ENCODE measurements around the gene ABLIM2.
"Not testable (repeated sequence)": the region's sequence is repeated elsewhere in the genome, so short reads cannot be mapped to it uniquely, and the experiment has no call there.

ABLIM2 gene

DNA sequence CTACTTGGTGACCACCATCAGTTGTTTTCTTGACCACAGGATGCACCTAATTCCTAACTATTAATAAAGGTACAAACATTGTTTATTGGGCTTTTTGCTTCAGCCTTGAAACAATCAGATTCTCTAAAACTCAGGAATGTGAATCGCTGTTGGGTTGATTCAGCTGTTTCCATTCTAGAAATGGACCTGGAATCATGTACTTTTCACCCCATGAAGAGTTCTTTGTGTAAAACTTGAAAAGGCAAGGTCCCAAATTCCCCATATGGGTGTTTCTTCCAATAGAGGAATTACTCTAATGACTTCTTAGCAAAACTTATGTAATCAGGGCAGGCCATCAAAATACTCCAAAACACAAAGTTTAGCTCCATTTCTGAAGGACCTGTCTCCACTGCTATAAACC, 226.3 kb downstream of the ABLIM2 start:
- DNase-seq (ENCODE audit: low read depth): no peak

DNA sequence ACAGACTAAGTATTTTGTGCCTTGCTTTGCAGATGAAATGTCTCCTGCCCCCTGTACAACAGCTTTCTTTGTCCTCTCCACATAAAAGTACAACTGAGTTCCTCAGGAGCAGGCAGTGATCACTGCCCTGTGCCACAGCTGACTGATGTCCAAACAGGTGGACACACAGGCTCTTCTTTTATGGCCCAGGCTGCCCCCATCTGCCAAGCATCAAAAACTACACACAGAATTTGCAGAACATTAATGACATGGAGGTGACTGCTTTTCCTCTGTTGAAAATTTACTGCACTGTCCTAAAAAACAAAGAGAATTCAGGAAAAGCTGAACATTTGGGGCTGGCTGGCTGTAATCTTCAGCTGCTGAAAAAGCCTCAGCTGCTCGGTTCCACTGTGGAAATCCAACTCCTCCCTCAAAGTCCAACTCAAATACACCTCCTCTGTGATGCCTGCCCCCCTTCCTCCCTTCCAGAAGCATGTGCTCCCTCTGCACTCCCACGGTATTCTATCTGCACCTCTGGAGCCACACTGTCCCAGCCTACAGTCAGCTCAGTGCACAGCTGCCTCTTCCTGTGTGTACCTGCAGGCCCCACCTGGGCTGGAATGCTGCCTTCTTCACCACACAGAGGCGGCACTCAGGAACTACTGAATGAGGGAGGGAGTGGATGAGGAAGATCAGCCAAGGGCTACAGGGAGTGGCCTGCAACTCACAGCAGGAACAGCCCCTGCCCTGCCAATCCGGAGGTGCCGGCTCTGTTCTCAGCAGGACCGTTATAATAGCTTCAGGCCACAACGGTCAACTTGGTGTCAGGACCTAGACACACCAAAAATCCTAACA, 229.3 kb downstream of the ABLIM2 start:
- peak; percentile 33 for DNase-seq (ENCODE audit: low read depth)

DNA sequence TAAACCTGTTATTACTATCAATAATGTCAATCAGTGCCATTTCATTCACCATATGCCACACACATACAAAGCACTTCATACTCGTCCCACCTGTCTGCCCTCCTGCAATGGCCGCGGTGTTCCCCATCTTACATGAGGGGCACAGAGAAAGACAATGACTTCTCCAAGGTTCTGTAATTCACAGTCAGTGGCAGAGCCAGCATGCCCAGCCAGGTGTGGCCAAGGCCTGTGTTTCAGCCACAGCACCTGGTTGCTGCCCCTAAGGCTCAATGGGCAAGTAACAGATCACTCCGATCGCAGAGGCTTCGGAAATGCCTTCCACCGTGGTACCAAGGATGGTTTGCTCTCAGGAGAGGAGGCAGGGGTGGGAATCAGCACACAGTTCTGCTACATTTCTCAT, 229.9 kb downstream of the ABLIM2 start:
- no peak for DNase-seq (ENCODE audit: low read depth)

DNA sequence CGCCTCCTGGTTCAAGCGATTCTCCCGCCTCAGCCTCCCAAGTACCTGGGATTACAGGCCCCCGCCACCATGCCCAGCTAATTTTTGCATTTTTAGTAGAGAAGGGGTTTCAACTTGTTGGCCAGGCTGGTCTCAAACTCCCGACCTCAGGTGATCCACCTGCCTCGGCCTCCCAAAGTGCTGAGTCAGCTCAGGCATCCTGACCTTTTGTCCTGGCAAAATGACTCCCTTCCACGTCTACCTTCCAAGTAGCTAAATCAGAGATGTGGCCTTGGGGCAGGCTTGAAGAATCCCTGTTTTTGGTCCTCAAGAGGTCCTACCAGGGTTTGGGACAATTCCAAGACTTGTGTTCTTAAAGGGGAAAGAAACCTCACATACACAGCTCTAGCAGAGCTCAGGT, 231.8 kb downstream of the ABLIM2 start:
- no peak for DNase-seq (ENCODE audit: low read depth)

DNA sequence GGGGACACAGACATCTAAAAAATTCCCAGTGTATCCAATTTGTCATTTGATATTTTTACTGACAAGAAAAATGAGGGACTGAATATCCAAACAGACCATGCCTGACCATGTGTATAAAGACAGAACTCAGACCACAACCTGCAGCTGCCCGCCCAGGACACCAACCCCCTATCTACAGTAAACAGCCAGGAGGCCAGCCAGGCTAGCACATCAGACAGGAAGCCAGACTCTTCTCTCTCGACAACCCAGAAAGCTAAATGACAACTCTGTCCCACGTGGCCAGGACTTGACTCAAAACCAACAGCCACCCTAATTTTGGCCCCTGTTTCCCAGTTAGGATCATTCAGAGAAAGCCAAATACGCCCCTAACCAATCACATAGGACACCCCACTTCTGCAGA, 234.0 kb downstream of the ABLIM2 start:
- no peak for DNase-seq (ENCODE audit: low read depth)

DNA sequence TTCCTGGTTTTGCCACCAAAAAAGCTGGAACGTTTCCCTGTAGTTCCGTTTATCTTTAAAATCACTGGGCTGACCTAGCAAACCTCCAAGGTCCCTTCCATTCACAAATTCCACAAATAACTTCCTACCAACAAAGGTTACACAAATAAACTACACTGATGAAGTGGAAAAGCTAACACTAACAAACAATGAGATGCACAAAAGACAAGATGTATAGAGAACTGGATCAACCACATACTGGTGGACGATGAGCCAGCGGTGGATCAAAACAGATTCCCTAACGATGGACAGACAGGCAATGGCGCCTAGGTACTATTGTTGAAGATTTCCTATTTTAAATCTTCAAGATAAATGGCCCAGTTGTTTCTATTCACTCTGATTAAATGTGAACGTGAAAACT, 234.4 kb downstream of the ABLIM2 start:
- DNase-seq (ENCODE audit: low read depth): no peak

DNA sequence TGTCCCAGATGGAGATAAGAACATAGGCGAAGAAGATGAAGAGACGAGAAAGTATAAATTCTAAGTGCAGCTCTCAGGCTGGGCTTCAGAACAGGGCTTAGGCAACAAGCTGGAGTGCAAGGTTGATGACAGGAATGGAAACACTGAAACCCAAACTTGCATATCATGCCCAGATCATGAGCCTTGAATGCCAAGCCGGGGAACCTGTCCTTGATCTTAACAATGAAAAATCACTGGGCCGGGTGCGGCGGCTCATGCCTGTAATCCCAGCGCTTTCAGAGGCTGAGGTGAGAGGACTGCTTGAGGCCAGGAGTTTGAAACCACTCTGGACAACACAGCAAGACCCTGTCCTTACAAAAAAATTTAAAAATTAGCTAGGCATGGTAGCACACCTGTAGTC, 236.1 kb downstream of the ABLIM2 start:
- DNase-seq (ENCODE audit: low read depth): no peak

DNA sequence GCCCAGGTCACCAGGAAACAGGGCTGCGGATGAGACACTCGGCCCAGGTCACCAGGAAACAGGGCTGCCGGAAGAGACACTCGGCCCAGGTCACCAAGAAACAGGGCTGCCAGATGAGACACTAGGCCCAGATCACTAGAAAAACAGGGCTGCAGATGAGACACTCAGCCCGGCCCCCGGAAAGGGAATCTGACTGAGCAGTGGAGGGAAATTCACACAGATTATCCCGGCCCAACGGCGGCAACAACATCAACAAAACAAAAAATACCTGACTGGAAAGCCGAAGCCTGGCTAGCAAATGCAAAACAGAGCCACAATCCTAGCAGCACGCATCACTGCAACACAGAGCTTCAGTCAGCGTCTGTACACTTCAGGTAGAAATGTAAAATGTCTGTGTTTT, 239.6 kb downstream of the ABLIM2 start:
- DNase-seq (ENCODE audit: low read depth): no peak

DNA sequence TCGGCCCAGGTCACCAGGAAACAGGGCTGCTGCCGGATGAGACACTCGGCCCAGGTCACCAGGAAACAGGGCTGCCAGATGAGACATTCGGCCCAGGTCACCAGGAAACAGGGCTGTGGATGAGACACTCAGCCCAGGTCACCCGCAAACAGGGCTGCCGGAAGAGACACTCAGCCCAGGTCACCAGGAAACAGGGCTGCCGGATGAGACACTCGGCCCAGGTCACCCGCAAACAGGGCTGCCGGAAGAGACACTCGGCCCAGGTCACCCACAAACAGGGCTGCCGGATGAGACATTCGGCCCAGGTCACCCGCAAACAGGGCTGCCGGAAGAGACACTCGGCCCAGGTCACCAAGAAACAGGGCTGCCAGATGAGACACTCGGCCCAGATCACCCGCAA, 240.4 kb downstream of the ABLIM2 start:
- not testable (repeated sequence) for DNase-seq (ENCODE audit: low read depth)

DNA sequence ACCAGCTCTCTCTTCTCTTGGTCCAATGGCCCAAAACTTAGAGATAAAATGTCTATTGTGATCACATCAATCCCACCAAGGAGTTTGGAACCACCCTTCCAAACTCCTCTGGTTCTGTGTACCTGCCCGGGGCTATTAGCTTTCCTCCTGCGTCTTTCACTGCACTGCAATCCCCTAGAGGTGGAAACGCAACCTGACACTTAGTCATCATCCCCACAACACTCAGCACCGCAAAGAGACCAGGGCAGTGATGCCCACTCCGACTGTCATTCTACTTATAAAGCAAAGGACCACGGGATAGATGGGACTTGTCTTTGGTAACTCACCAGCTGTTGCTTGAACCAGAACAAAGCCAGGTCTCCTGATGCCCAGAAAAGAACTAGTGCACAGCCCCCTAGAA, 240.9 kb downstream of the ABLIM2 start:
- DNase-seq (ENCODE audit: low read depth): no peak

DNA sequence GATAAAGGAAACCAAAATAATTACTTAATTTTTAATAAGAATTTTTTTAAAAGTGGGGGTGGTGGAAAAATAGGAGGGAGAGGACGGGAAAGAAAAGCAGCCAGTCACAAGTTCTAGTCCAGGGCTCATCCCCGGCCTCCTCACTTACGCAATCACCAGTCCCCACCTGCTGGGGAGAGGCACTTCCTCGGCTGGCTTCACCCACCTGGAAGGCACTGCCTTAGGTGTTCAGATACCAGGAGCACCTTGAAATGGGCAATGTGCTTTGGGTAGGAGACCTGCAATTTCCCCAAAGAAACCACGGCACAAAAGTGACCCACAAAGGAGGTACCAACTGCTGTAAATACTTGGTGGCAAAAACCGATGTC, 242.8 kb downstream of the ABLIM2 start:
- DNase-seq (ENCODE audit: low read depth): no peak

All from fibroblast of gingiva (primary cell).